Measurements from ENCODE around the gene PICK1. TPM values are rescaled to one million over a fixed set of nuclear protein-coding genes. Genes with fewer than 3 reads are reported as not detected.

The PICK1 gene
- total and polyA plus RNA-seq, 2 donors (not counting 3 experiments of a cell fraction or from before 2014, with no cell fraction given): 18.0 to 20.8 TPM

- no peaks in the 10 kb centered on the region for H3K36me3 ChIP-seq (ENCODE audit: control insufficient read depth in 2 of 2, extremely low read depth in 1 of 2, insufficient read depth in 2 of 2, low read length in 2 of 2)
- no peak overlapping the region for H2AFZ ChIP-seq (ENCODE audit: low read depth, low read length)
- H3K9me1 ChIP-seq (replicated peaks; ENCODE audit: control insufficient read depth, extremely low read depth, insufficient read depth, low read length): no peaks in the 10 kb centered on the region
- H4K20me1 ChIP-seq (replicated peaks; ENCODE audit: control insufficient read depth, extremely low read depth, insufficient read depth, low read length): no peaks in the 10 kb centered on the region
- CTCF ChIA-PET: interaction anchor here (0.9 to 3.2 kb wide), 20 partner anchors 17 to 718 kb away, joined by 3 to 76 read pairs (median 7); partner anchors contain the start of gene DMC1
- intact Hi-C loops (cut with micrococcal nuclease) (loop anchor here (5.0 to 10.0 kb wide), 3 partner anchors 254 to 631 kb away; partner anchors contain the start of gene TOMM22), dilution Hi-C loops (cut with MboI; ENCODE audit: extremely low pct_ligation_motif_present, low sequenced_read_pairs) (no loop called here)
- BruUV-seq (replicated peaks): no TSS peak
- no peaks in the 10 kb centered on the region for H3K79me2 ChIP-seq (ENCODE audit: control insufficient read depth, insufficient read depth, low read length)
- H3K27ac ChIP-seq (ENCODE audit: insufficient read depth, low read depth, low read length): no peak overlapping the region
- H3K9ac ChIP-seq (replicated peaks; ENCODE audit: extremely low read depth, insufficient read depth, low read length): no peak overlapping the region
- H3K4me3 ChIP-seq (replicated peaks in 1 of 3; ENCODE audit: insufficient read depth in 1 of 3, low read depth in 1 of 3, low read length in 3 of 3): no peak overlapping the region
- DNase-seq (ENCODE audit: low read depth, low spot score) (no peak), FAIRE-seq (no peak)
- no peaks in the 10 kb centered on the region for H3K4me1 ChIP-seq (ENCODE audit: control insufficient read depth, extremely low read depth, insufficient read depth, low read length)
- POLR2A ChIA-PET: no interaction called here
- H3K27me3 ChIP-seq (ENCODE audit: control insufficient read depth in 2 of 2, insufficient read depth in 2 of 2, low read length in 2 of 2): peaks cover 0 to 2% of the 10 kb centered on the region in 2 experiments
- H3K4me2 ChIP-seq (ENCODE audit: insufficient read depth, low read length): no peak overlapping the region
- TF ChIP-seq CTCF (IDR thresholded peaks at IDR 0.05; ENCODE audit: extremely low read depth in 1 of 2, insufficient read depth in 1 of 2, low read depth in 1 of 2, low read length in 2 of 2) (no peak), EZH2 (IDR thresholded peaks at IDR 0.05; ENCODE audit: borderline replicate concordance, low read depth, low read length, severe bottlenecking) (no peak), FOS (IDR thresholded peaks at IDR 0.05; ENCODE audit: borderline replicate concordance, insufficient read depth, low read length) (no peak), POLR2AphosphoS5 (IDR thresholded peaks at IDR 0.05; ENCODE audit: insufficient read depth, low read depth, low read length) (no peak), POLR2A (IDR thresholded peaks at IDR 0.05; ENCODE audit: low read depth, low read length) (no peak), MAX (IDR thresholded peaks at IDR 0.05; ENCODE audit: insufficient read depth, insufficient read length) (no peak), GATA2 (IDR thresholded peaks at IDR 0.05; ENCODE audit: insufficient read depth, insufficient read length, low read depth, low read length) (no peak)
- no peaks in the 10 kb centered on the region for H3K9me3 ChIP-seq (replicated peaks; ENCODE audit: control insufficient read depth, insufficient read depth, low read length)
Observed at GRCh38 chr22:38051261-38051660, 5.9 kb upstream of the PICK1 start.
